ENCODE measurements around the gene PERCC1. TPM values are rescaled to one million over a fixed set of nuclear protein-coding genes. Genes with fewer than 3 reads are reported as not detected.

The PERCC1 gene
- total and polyA plus RNA-seq, 2 of the 4 experiments (the other 2 are of a cell fraction): not detected

DNA sequence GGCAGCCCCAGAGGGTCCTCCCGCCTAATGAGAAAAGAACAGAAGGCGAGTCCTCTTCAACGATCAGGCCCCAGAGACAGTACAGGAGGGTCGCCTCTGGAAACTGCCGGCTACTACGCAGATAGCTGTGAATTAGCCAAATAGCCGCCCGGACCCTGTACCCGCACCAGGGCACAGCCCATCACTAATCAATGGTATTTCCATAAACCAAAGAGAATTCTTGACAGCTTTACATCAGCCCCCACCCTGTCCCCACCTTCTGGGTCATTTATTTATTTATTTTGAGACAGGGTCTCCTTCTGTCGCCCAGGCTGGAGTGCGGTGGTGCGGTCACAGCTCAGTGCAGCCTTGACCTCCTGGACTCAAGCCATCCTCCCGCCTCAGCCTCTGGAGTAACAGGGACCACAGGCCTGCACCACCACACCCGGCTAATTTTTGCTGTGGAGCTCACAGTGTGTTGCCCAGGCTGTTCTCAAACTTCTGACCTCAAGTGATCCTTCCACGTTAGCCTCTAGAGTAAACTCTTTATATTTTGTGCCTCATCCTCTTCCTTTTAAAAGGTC, 44.8 kb downstream of the PERCC1 start:
- Histone ChIP-seq H3K14ac (replicated peaks; ENCODE audit: low read depth, low read length) (peak overlapping the region; percentile 60), H4K91ac (ENCODE audit: insufficient read depth, low read depth, low read length) (peak overlapping the region; percentile 81), H2BK5ac (ENCODE audit: low read depth, low read length, poor library complexity, severe bottlenecking) (no peak overlapping the region), H3K9me1 (ENCODE audit: insufficient read depth, low read length) (peaks cover 8% of the 10 kb centered on the region; the same call in 1 of the 2 replicates), H3K23ac (ENCODE audit: low read depth, low read length) (peak overlapping the region; percentile 69), H2BK120ac (ENCODE audit: low read depth, low read length) (peak overlapping the region; percentile 30; the same call in 1 of the 2 replicates), H3K4me2 (ENCODE audit: low read depth, low read length) (peak overlapping the region; percentile 68), H3K9me3 (ENCODE audit: control insufficient read depth, insufficient read depth, low read length) (peaks cover 3% of the 10 kb centered on the region; the same call in 1 of the 2 replicates), H3K9ac (ENCODE audit: low read depth, low read length) (peak overlapping the region; percentile 78), H3K36me3 (ENCODE audit: control insufficient read depth, insufficient read depth, low read length) (peaks cover 3% of the 10 kb centered on the region; the same call in 1 of the 2 replicates), H3K18ac (ENCODE audit: low read depth, low read length) (no peak overlapping the region; the same call in 1 of the 2 replicates), H4K20me1 (ENCODE audit: insufficient read depth, low read length) (peaks cover 13% of the 10 kb centered on the region; the same call in 1 of the 2 replicates), H3K4ac (ENCODE audit: low read depth, low read length) (peak overlapping the region; percentile 89), H2BK15ac (ENCODE audit: low read depth, low read length) (no peak overlapping the region), H4K5ac (ENCODE audit: low read depth, low read length) (peak overlapping the region; percentile 84), H2BK20ac (ENCODE audit: low read depth, low read length) (no peak overlapping the region), H2AK9ac (replicated peaks; ENCODE audit: low read depth, low read length, poor library complexity) (peak overlapping the region; percentile 99), H3K27me3 (ENCODE audit: control insufficient read depth, insufficient read depth, low read length) (no peaks in the 10 kb centered on the region), H4K8ac (ENCODE audit: low read depth in 2 of 2, low read length in 2 of 2) (peak overlapping the region; percentile 99 to 100), H3K4me1 (ENCODE audit: control insufficient read depth, insufficient read depth, low read length) (0 out of 2 replicates have a peak, but pooled peaks cover 7% of the 10 kb centered on the region), H3K27ac (ENCODE audit: insufficient read depth, low read length) (peak overlapping the region; percentile 83), H3K56ac (ENCODE audit: extremely low read depth, insufficient read depth, low read length) (peak overlapping the region; percentile 67; the same call in 1 of the 2 replicates), H2AFZ (replicated peaks; ENCODE audit: low read length, poor library complexity) (peak overlapping the region; percentile 99), H2AK5ac (ENCODE audit: low read depth, low read length) (peak overlapping the region; percentile 87), H3K4me3 (ENCODE audit: insufficient read depth, low read depth, low read length) (peak overlapping the region; percentile 94), H3K79me1 (ENCODE audit: low read depth in 1 of 2, low read length in 2 of 2) (peaks cover 18 to 39% of the 10 kb centered on the region in 2 experiments)
- DNase-seq (no peak), ATAC-seq (ENCODE audit: low read depth) (no peak)
- BruUV-seq (replicated peaks): no TSS peak
- CTCF ChIA-PET: no interaction called here
- no peak for TF ChIP-seq MAFK (IDR thresholded peaks at IDR 0.05; ENCODE audit: low read depth, low read length)
- TF ChIP-seq MAZ (IDR thresholded peaks at IDR 0.05; ENCODE audit: borderline replicate concordance, low read depth, low read length): no peak
- TF ChIP-seq RFX5 (IDR thresholded peaks at IDR 0.05; ENCODE audit: low read depth, low read length): no peak
- TF ChIP-seq RCOR1 (IDR thresholded peaks at IDR 0.05; ENCODE audit: insufficient replicate concordance, low read length): no peak
- no peak for TF ChIP-seq FOS (IDR thresholded peaks at IDR 0.05; ENCODE audit: low read depth, low read length)
- TF ChIP-seq SMC3 (IDR thresholded peaks at IDR 0.05; ENCODE audit: low read depth, low read length): no peak
- no peak for TF ChIP-seq USF2 (IDR thresholded peaks at IDR 0.05; ENCODE audit: low read depth, low read length)
- TF ChIP-seq CEBPB (IDR thresholded peaks at IDR 0.05; ENCODE audit: low read depth, low read length): no peak
- in situ Hi-C loops (cut with MboI; ENCODE audit: low sequenced_read_pairs) (no loop called here), dilution Hi-C loops (cut with HindIII; ENCODE audit: low sequenced_read_pairs, unreplicated experiment) (no loop called here), intact Hi-C loops (cut with micrococcal nuclease) (loop anchor here (10.0 kb wide), 1 partner anchor 51 kb away; the partner anchor contains the start of gene UQCC4)
- POLR2A ChIA-PET (ENCODE audit: unreplicated experiment): no interaction called here
- 70% methylated on average over 14 of the region's 15 CpGs; no CpG with 5 or more reads in 1 of the 2 experiments for WGBS, 2 experiments (ENCODE audit: extremely low coverage in 2 of 2, insufficient read length in 1 of 2)

Data from IMR-90 (cell line).